Thyroid gland (tissue), 4 donors: ENCODE measurements around the gene TRUB2. TPM values are rescaled to one million over a fixed set of nuclear protein-coding genes. Genes with fewer than 3 reads are reported as not detected.

Source experiments
- DNase-seq, 2 donors: peaks; one replicate each; pipeline ENCODE4 v3.0.0-alpha.2; 2019
- H3K27ac ChIP-seq, 3 donors: fragments of 200-600 bp; sonication (generic); 1 replicate in 2 of 3; 2 replicates in 1 of 3; pipeline ENCODE4 v1.5.1; 2016 to 2019; ENCODE audit warnings: mild to moderate bottlenecking in 1 of 3, moderate library complexity in 1 of 3
- H3K27me3 ChIP-seq: fragments of 200-600 bp; sonication (generic); one replicate; pipeline ENCODE4 v1.5.1; 2019
- H3K36me3 ChIP-seq, 2 donors: fragments of 200-600 bp; sonication (generic); one replicate each; pipeline ENCODE4 v1.5.1; 2016 to 2019
- H3K4me1 ChIP-seq, 2 donors: fragments of 200-600 bp; sonication (generic); one replicate each; pipeline ENCODE4 v1.5.1; 2017 to 2019
- H3K4me3 ChIP-seq, 3 donors: fragments of 200-600 bp; sonication (generic); replicated peaks in 1 of 3; 1 replicate in 2 of 3; 2 replicates in 1 of 3; pipeline ENCODE4 v1.5.1; 2016; ENCODE audit warnings: mild to moderate bottlenecking in 1 of 3
- H3K9me3 ChIP-seq: fragments of 200-600 bp; sonication (generic); one replicate; pipeline ENCODE4 v1.5.1; 2017
- CTCF ChIP-seq, 6 experiments: fragments of 200-600 bp in 3 of 6; fragments of 450-650 bp in 3 of 6; sonication (generic) in 3 of 6; IDR thresholded peaks; one replicate each; pipeline ENCODE4 v1.5.1; 2016 to 2019; ENCODE audit warnings: antibody characterized with exemption in 6 of 6, mild to moderate bottlenecking in 2 of 6, inconsistent platforms in 1 of 6, moderate library complexity in 1 of 6
- POLR2A ChIP-seq, 2 donors: fragments of 450-650 bp; IDR thresholded peaks; one replicate each; pipeline ENCODE4 v1.6.1; 2017; ENCODE audit warnings: antibody characterized with exemption in 2 of 2, mild to moderate bottlenecking in 2 of 2, moderate library complexity in 1 of 2
- WGBS, 2 donors: methylation state at CpG; one replicate each; pipeline ENCODE4 v1.1.5; 2017; 5-methylcytosine and 5-hydroxymethylcytosine counted together
- intact Hi-C: fragments of 100-400 bp; cut with DNase I; formaldehyde crosslinking; loops from one replicate; pipeline ENCODE4 v1.15.1; 2023
- total RNA-seq, 4 donors: library from RNA; depleted of rRNA; stranded (reverse); fragments of >200 nt; gene quantifications; one replicate each; pipeline ENCODE4 v1.2.3, GENCODE V29; 2016

The TRUB2 gene
- total RNA-seq, 4 donors from 2014 or later, result 8.3 to 19.2 (median 16.6) TPM

GRCh38 chr9:128324401-128324800 lies 2.2 kb upstream of the TRUB2 start:
- peaks cover 4 to 15% of the 10 kb centered on the region in 2 donors for H3K36me3 ChIP-seq
- intact Hi-C loops, result loop anchor here (5.0 kb wide), 1 partner anchor 47 kb away; the partner anchor contains the start of genes GOLGA2 and SWI5

GRCh38 chr9:128323791-128324190 lies 1.5 kb upstream of the TRUB2 start:
- 77% methylated on average over 12 of the region's 12 CpGs for WGBS, 2 donors
- TF ChIP-seq POLR2A (IDR thresholded peaks at IDR 0.05) (no peak), CTCF (IDR thresholded peaks at IDR 0.05) (no peak)
- Histone ChIP-seq H3K4me3 (peak overlapping the region in 1 of 3 donors; percentile 82), H3K36me3 (peaks cover 4 to 15% of the 10 kb centered on the region in 2 donors), H3K4me1 (peaks cover 5 to 22% of the 10 kb centered on the region in 2 donors), H3K27me3 (no peaks in the 10 kb centered on the region), H3K27ac (no peak overlapping the region), H3K9me3 (no peaks in the 10 kb centered on the region)
- DNase-seq, result no peak
- intact Hi-C loops, result loop anchor here (5.0 kb wide), 1 partner anchor 46 kb away; the partner anchor contains the start of genes GOLGA2 and SWI5

More at GRCh38 chr9:128324401-128324800, 2.2 kb upstream of the TRUB2 start:
- 92 to 100% methylated on average over 1 of the region's 1 CpG for WGBS, 2 donors
- no peak for DNase-seq
- no peak overlapping the region for H3K4me3 ChIP-seq
- H3K27ac ChIP-seq, result no peak overlapping the region
- H3K9me3 ChIP-seq, result no peaks in the 10 kb centered on the region
- H3K4me1 ChIP-seq, result peaks cover 5 to 22% of the 10 kb centered on the region in 2 donors
- no peaks in the 10 kb centered on the region for H3K27me3 ChIP-seq
- TF ChIP-seq CTCF (IDR thresholded peaks at IDR 0.05), result no peak
- no peak for TF ChIP-seq POLR2A (IDR thresholded peaks at IDR 0.05)

GRCh38 chr9:128323212-128323730 lies 1.0 kb upstream of the TRUB2 start:
- intact Hi-C loops, result loop anchor here (5.0 kb wide), 1 partner anchor 46 kb away; the partner anchor contains the start of genes GOLGA2 and SWI5
- Histone ChIP-seq H3K27me3 (no peaks in the 10 kb centered on the region), H3K9me3 (no peaks in the 10 kb centered on the region), H3K36me3 (peaks cover 4 to 15% of the 10 kb centered on the region in 2 donors), H3K4me3 (peak overlapping the region; percentile 33 to 94 (median 82)), H3K4me1 (peaks cover 5 to 22% of the 10 kb centered on the region in 2 donors), H3K27ac (peak overlapping the region in 2 of 3 donors; percentile 85 to 92)
- WGBS, 2 donors, result 24% methylated on average over 14 to 16 of the region's 16 CpGs
- TF ChIP-seq CTCF (IDR thresholded peaks at IDR 0.05), result no peak
- DNase-seq, result no peak

- no peak for DNase-seq
- H3K4me3 ChIP-seq, result peak overlapping the region; percentile 33 to 94 (median 82)
- intact Hi-C loops, result loop anchor here (5.0 kb wide), 1 partner anchor 45 kb away; the partner anchor contains the start of genes GOLGA2 and SWI5
- peaks cover 5 to 22% of the 10 kb centered on the region in 2 donors for H3K4me1 ChIP-seq
- TF ChIP-seq POLR2A (IDR thresholded peaks at IDR 0.05), result no peak
- no peak for TF ChIP-seq CTCF (IDR thresholded peaks at IDR 0.05)
- H3K36me3 ChIP-seq, result peaks cover 0 to 17% of the 10 kb centered on the region in 2 donors
- H3K9me3 ChIP-seq, result no peaks in the 10 kb centered on the region
- H3K27me3 ChIP-seq, result no peaks in the 10 kb centered on the region
- H3K27ac ChIP-seq, result peak overlapping the region in 2 of 3 donors; percentile 85 to 92
- 2 to 3% methylated on average over 15 to 21 of the region's 21 CpGs for WGBS, 2 donors
Measured at GRCh38 chr9:128321879-128322403, 306 bp downstream of the TRUB2 start.

- no peak for TF ChIP-seq CTCF (IDR thresholded peaks at IDR 0.05)
- no peak for TF ChIP-seq POLR2A (IDR thresholded peaks at IDR 0.05)
Measured at GRCh38 chr9:128321343-128321742, 904 bp downstream of the TRUB2 start.

More at GRCh38 chr9:128321343-128321742, 904 bp downstream of the TRUB2 start:
- DNase-seq, result no peak
- Histone ChIP-seq H3K4me1 (peaks cover 5 to 22% of the 10 kb centered on the region in 2 donors), H3K4me3 (peak overlapping the region in 1 of 3 donors; percentile 82), H3K27ac (no peak overlapping the region), H3K27me3 (no peaks in the 10 kb centered on the region), H3K9me3 (no peaks in the 10 kb centered on the region), H3K36me3 (peaks cover 0 to 19% of the 10 kb centered on the region in 2 donors)
- intact Hi-C loops, result loop anchor here (5.0 kb wide), 1 partner anchor 44 kb away; the partner anchor contains the start of genes GOLGA2 and SWI5
- 86% methylated on average over 7 of the region's 7 CpGs for WGBS, 2 donors
